Calu3 (cell line): ENCODE data around the gene CDK14. TPM values are rescaled to one million over a fixed set of nuclear protein-coding genes. Genes with fewer than 3 reads are reported as not detected.

Experiments used
- BruUV-seq: library from RNA; stranded (reverse); fragments of 400-500 nt; replicated peaks from 2 replicates; lab custom pipeline; 2021; lab: Mats Ljungman, UMichigan
- CTCF ChIA-PET: fragments of 300-600 bp; sonication (Branson Sonifier 250); formaldehyde crosslinking; loops from one replicate; lab custom pipeline; 2022; ENCODE audit warnings: antibody characterized with exemption; lab: Charles Lee
- DNase-seq: peaks from one replicate; pipeline ENCODE4 v3.0.0; 2022
- H3K27ac Mint-ChIP-seq: one replicate; pipeline ENCODE4 v1.8.0; 2022; ENCODE audit warnings: mixed read lengths; ENCODE audit not compliant: unreplicated experiment
- H3K27me3 Mint-ChIP-seq: one replicate; pipeline ENCODE4 v1.8.0; 2022; ENCODE audit warnings: mixed read lengths; ENCODE audit not compliant: unreplicated experiment
- H3K36me3 Mint-ChIP-seq: one replicate; pipeline ENCODE4 v1.8.0; 2022; ENCODE audit warnings: mild to moderate bottlenecking, moderate library complexity, mixed read lengths; ENCODE audit not compliant: insufficient read depth, unreplicated experiment
- H3K4me1 Mint-ChIP-seq: one replicate; pipeline ENCODE4 v1.8.0; 2022; ENCODE audit warnings: mild to moderate bottlenecking, low read depth, mixed read lengths; ENCODE audit not compliant: unreplicated experiment
- H3K4me3 Mint-ChIP-seq: one replicate; pipeline ENCODE4 v1.8.0; 2022; ENCODE audit warnings: mild to moderate bottlenecking, low read depth, moderate library complexity, mixed read lengths; ENCODE audit not compliant: unreplicated experiment
- H3K9me3 Mint-ChIP-seq: one replicate; pipeline ENCODE4 v1.8.0; 2022; ENCODE audit warnings: low read depth, mixed read lengths; ENCODE audit not compliant: unreplicated experiment
- CTCF ChIP-seq: fragments of 200-600 bp; IDR thresholded peaks from one replicate; pipeline ENCODE4 v1.8.0; 2022; ENCODE audit warnings: antibody characterized with exemption; ENCODE audit not compliant: unreplicated experiment
- intact Hi-C: fragments of 100-400 bp; cut with micrococcal nuclease; formaldehyde crosslinking; loops from one replicate; pipeline ENCODE4 v1.10.0; 2022; ENCODE audit not compliant: unreplicated experiment
- total RNA-seq: library from RNA; stranded (reverse); gene quantifications from 2 replicates; pipeline ENCODE4 v1.2.3, GENCODE V29; 2022

CDK14 gene
- total RNA-seq, 1 experiment from 2014 or later = 29.4 TPM

GRCh38 chr7:91090684-91091083 lies 494.6 kb downstream of the CDK14 start:
- no peak overlapping the region for H3K4me3 Mint-ChIP-seq
- no peak for DNase-seq
- H3K36me3 Mint-ChIP-seq = no peaks in the 10 kb centered on the region
- H3K27ac Mint-ChIP-seq = no peak overlapping the region
- CTCF ChIA-PET = no interaction called here
- H3K27me3 Mint-ChIP-seq = no peaks in the 10 kb centered on the region
- no peaks in the 10 kb centered on the region for H3K4me1 Mint-ChIP-seq
- no peak for TF ChIP-seq CTCF
- BruUV-seq = no TSS peak
- no peaks in the 10 kb centered on the region for H3K9me3 Mint-ChIP-seq
- intact Hi-C loops = no loop called here

GRCh38 chr7:91091631-91092030 lies 495.5 kb downstream of the CDK14 start:
- intact Hi-C loops = no loop called here
- H3K27ac Mint-ChIP-seq = no peak overlapping the region
- no peak for DNase-seq
- no peak overlapping the region for H3K4me3 Mint-ChIP-seq
- no peaks in the 10 kb centered on the region for H3K36me3 Mint-ChIP-seq
- BruUV-seq = no TSS peak
- H3K27me3 Mint-ChIP-seq = no peaks in the 10 kb centered on the region
- no peaks in the 10 kb centered on the region for H3K9me3 Mint-ChIP-seq
- no peaks in the 10 kb centered on the region for H3K4me1 Mint-ChIP-seq
- CTCF ChIA-PET = no interaction called here
- no peak for TF ChIP-seq CTCF

DNA sequence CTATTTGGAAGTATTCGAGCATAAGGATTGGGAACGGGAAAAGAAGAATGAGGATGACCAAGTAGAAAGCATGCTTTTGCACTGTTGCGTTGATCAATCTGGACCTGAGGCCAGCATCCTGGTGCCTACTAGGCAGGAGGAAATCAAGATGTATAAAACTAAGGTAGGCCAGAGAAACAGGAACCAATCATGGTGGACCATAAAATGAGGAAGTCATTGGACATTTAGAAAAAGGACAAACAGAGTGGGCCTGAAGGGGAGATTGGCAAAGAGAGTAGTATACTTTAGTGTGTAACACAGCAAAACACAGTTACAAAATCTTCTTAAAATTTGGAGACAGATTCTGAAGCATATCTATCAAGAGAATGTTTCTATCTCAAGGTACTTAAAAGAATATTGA lies 497.1 kb downstream of the CDK14 start:
- no peaks in the 10 kb centered on the region for H3K27me3 Mint-ChIP-seq
- no peak overlapping the region for H3K4me3 Mint-ChIP-seq
- no peak for DNase-seq
- intact Hi-C loops = no loop called here
- no TSS peak for BruUV-seq
- H3K9me3 Mint-ChIP-seq = no peaks in the 10 kb centered on the region
- H3K36me3 Mint-ChIP-seq = no peaks in the 10 kb centered on the region
- no peak overlapping the region for H3K27ac Mint-ChIP-seq
- no peaks in the 10 kb centered on the region for H3K4me1 Mint-ChIP-seq
- CTCF ChIA-PET = no interaction called here
- TF ChIP-seq CTCF = no peak

- Mint-ChIP-seq H3K27ac (no peak overlapping the region), H3K4me1 (no peaks in the 10 kb centered on the region), H3K27me3 (no peaks in the 10 kb centered on the region), H3K4me3 (no peak overlapping the region), H3K36me3 (no peaks in the 10 kb centered on the region), H3K9me3 (no peaks in the 10 kb centered on the region)
- intact Hi-C loops = no loop called here
- no peak for DNase-seq
- TF ChIP-seq CTCF = no peak
- no TSS peak for BruUV-seq
- CTCF ChIA-PET = no interaction called here
Observed at GRCh38 chr7:91098566-91098965, 502.4 kb downstream of the CDK14 start.
